Stimulated activated CD8-positive, alpha-beta memory T cell treated with anti-CD3 and anti-CD28 coated beads, Interleukin-12 subunit alpha, Interleukin-12 subunit beta, amount 100 ng/mL, for 24 hours (primary cell): ENCODE measurements around the gene USP48.
"Not testable (repeated sequence)": the region's sequence is repeated elsewhere in the genome, so short reads cannot be mapped to it uniquely, and the experiment has no call there.

Experiments used
- DNase-seq: peaks from one replicate; pipeline ENCODE4 v3.0.0-alpha.2; 2020; ENCODE audit errors: extremely low read depth

Gene USP48, protein sequence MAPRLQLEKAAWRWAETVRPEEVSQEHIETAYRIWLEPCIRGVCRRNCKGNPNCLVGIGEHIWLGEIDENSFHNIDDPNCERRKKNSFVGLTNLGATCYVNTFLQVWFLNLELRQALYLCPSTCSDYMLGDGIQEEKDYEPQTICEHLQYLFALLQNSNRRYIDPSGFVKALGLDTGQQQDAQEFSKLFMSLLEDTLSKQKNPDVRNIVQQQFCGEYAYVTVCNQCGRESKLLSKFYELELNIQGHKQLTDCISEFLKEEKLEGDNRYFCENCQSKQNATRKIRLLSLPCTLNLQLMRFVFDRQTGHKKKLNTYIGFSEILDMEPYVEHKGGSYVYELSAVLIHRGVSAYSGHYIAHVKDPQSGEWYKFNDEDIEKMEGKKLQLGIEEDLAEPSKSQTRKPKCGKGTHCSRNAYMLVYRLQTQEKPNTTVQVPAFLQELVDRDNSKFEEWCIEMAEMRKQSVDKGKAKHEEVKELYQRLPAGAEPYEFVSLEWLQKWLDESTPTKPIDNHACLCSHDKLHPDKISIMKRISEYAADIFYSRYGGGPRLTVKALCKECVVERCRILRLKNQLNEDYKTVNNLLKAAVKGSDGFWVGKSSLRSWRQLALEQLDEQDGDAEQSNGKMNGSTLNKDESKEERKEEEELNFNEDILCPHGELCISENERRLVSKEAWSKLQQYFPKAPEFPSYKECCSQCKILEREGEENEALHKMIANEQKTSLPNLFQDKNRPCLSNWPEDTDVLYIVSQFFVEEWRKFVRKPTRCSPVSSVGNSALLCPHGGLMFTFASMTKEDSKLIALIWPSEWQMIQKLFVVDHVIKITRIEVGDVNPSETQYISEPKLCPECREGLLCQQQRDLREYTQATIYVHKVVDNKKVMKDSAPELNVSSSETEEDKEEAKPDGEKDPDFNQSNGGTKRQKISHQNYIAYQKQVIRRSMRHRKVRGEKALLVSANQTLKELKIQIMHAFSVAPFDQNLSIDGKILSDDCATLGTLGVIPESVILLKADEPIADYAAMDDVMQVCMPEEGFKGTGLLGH

DNA sequence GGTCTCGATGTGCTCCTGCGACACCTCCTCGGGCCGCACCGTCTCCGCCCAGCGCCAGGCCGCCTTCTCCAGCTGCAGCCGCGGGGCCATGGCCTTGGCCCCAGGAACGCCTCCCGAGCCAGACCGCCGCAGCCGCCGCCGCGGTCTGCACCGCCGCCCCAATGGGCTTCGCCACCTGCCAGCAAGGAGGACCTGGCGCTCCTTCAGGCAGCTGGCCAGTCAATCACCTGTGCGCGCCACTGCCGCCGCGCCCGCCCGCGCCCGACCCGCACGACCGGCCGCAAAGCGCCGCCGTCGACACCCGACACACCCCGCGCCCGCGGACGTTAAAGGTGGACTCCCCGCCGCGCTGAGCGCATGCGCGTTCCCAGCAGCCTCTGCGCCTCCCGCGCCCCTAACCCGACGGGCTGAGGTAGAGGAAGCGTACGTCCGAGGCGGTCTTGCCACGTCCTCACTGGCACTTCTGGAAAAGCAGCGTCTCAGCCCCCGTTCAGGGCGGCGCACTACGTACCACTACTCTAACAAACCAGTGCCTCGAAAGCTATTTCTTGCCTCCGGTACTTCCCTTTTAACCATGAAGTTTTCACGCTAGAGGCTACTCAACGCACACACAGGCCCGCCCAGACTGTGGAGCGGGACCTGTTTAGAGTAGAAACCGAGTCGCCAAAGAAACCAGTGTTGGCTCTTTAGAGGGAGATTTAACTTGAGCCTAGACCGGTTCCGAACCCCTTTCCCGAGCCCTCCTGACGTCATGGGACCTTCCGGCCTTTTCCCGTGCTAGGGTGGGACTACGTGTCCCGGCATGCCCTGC is at the start of gene USP48:
Gene USP48, minus strand, starts transcription at position 282 of the 811 bp plus-strand sequence. Its CDS starts 192 bp downstream, at position 90.
- peak; percentile 91 for DNase-seq

DNA sequence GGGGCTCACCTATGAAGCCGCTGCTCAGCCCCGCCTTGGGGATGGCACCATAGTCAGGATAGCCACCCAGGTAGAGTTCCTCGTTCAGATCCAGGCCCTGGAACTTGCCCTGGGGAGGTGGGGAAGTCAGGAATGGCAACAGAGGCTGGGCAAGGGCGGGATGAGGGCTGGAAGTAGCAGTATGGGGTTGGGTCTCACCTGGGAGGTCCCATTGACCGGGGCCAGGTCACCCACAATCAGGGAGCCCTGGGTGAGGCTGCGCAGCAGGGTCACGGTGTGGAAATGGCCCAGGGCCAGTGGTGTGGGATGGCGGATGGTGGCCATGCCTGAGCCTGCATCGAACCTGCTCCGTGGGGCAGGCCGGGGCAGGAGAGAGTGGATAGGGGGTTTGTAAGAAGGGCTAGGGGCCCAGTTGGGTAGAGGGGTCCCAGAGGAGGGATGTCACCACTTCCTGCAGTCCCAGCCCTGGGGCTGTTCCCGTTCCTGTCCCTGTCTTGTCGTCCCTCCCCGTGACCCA is 48.6 kb upstream of the USP48 start:
- no peak for DNase-seq

DNA sequence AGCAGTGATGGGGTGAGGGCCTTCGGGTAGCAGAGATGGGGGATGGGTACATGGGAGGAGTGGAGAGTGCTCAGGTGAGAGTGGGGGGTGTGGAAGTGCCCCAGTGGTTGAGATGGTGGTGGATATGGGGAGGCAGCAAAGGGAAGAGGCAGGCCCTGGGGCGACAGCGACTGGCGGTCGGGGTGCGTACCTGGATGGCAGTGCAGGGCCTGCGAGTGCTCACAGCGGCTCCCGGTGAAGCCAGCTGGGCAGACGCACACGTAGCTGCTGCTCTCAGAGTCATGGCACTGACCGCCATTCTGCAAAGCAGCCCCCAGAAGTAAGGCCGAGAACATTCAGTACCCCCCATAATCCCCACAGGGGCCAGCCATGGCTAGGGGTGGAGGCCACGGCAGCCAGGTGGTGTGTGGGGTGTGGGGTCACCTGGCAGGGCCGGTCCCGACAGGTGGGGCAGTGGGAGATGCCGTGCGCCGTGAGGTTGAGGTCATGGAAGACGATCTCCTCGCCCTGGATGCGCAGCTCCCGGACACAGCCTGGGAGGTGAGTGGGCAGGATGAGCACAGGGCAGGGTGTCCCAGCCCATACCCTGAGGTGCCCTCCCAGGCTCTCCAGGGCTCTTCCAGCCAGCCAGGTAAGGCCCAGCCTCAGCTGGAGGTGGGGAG is 48.0 kb upstream of the USP48 start:
- no peak for DNase-seq

DNA sequence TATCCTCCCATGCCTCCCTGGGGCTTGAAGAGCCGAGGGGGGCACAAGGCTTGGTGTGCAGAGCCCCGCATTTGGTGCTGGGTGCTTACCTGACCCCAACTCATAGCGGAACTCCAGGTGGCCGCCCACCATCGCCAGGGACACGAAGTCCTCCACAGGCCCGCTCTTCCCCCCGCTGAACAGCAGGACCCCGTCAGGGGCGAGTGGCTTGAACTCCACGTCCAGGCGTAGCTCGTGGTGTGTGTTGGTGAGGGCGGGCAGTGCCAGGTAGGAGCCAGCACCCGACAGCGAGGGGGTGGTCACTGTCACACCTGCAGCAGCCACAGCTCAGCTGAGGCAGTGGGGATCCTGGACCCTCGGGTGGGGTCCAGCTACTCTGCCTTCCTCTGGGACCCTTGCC is 46.3 kb upstream of the USP48 start:
- DNase-seq = no peak

DNA sequence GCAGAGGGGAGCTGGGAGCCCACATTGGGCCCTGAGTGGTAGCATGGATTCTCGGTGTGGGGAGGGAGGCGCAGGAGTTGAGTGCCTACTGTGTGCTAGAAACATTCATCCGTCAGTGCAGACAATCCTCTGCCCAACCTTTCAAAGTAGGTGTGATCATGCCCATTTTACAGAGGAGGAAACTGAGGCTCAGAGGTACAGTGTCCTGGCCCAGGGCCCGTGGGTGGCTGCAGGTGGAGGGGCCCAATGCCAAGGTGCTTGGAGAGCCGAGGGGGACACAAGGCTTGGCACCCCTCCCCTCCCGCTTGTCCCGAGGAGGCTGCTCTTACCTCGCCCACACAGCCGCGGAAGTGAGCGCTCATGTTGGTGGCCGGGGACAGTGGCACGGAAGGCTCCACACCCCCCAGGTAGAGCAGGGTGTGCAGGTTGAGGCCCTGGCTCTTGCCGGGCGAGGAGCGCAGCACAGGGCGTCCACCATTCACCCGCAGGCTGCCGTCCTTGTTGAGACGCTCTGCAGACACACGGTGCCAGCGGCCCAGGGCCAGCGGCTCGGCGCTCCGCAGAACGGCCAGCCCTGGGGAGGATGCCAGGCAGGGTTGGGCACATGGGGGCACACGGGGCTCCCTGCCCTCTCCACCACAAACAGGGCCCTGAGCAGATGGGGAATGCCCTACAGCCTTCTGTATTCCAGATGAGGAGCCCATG is 45.7 kb upstream of the USP48 start:
- no peak for DNase-seq

DNA sequence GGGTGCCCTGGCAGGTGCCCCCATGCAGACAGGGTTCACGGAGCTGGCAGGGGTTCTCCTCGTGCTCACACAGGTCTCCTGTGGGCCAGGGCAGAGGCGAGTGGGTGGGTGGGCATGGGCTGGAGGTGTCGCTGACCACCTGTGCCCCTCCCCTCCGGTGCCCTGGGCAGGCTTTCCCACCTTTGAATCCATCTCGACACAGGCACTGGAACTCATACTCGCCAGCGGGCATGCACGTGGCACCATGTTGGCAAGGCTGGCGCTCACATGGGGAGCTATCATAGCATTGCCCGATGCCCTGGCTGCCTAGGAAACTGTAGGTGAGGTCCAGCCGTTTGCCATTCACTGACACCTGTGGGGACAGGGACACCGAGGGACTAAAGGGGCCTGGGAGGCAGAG is 45.1 kb upstream of the USP48 start:
- no peak for DNase-seq

DNA sequence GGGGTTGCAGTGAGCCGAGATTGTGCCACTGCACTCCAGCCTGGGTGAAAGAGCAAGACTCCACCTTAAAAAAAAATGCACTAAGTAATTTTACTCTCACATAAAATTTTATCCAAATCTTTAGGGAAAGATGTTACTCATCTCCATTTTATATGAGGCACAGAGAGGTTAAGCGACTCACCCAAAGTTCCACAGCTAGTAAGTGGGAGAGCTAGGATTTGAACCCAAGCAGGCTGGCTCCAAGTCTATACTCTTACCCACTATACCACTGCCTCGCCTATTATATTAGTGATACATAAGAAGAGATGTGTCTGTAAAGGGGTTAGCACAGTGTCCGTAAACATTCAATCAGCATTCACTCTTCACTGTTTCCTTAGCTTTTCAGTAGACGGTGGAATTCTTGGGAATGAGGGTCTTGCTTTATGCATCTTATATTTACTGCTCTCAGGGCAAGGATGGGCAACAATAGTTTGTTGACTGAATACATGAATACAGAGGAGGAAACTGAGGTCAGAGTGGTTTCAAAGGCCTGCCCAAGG is 44.3 kb upstream of the USP48 start:
- DNase-seq = no peak

DNA sequence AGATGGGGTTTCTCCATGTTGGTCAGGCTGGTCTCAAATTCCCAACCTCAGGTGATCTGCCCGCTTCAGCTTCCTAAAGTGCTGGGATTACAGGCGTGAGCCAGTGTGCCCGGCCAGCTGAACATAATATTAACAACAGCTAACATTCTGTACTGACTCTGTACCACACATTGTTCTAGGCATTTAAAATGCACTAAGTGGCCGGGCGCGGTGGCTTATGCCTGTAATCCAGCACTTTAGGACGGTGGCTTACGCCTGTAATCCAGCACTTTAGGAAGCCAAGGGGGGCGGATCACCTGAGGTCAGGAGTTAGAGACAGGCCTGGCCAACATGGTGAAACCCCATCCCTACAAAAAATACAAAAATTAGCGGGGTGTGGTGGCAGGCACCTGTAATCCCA is 43.7 kb upstream of the USP48 start:
- DNase-seq = not testable (repeated sequence)

DNA sequence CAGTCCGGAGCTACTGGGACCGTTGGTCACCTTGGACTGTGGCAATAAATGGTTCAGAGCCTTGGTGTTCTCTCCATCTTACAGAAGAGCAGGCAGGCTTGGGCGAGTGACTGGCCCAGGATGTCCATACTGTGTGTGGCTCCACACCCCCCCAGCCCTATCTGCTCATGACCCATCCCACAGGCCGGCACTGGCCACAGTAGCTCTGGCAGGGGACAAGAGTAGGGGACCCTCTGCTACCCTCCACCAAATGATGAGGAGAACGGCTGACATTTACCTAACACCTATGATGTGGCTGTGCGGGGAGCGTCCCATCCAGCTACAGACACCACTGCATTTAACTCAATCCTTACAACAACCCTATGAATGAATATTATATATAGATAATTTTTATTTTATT is 42.4 kb upstream of the USP48 start:
- no peak for DNase-seq

DNA sequence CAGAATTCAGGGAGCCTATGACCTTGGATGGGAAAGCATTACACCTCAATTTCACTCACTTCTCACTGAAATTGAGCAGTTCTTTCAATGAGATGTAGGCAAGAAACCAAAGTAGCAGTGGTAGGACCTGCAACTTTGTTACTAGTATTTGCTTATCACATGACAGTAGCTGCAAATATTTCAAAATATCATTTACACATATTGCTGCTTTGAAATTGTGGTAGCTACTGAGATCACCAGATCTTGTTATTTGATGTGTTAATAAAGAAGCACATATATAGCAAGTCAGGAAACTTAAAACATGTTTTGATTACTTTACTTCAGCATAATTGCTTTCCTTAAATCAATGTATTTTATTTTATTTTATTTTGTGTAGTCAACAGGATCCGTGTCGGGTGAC is 42.0 kb upstream of the USP48 start:
- DNase-seq = no peak

DNA sequence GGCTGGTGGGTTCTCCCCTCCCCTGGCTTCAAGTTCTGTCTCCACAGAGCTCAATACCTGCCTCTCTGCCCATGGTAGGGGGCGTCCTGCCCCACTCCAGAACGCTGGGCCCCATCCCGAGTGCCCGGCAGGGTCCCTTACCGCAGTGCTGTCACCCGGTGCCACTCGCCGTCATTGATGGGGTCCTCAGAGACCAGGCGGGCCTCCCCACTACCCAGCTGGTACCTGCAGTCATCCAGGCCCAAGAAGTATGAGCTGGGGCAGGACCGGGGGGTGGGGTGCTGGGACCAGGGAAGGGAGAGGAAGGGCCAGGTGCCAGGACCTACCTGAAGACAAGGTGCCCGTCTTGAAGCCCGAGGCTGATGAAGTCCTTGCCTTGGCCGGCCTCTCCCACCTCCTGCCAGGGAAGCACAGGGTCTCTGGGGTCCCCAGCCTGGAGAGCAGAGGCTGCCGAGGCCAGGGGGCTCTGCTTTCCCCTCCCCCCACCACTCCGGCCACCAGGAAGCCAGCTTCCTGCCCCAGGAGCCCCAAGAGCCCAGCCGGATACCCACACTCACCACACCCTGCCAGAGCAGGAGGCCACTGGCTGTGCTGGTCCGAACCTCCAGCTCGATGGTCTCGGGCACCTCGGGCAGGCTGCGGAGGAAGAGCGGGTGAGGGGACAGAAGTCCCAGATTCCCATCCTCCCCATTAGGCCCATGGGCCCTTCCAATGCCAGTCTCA is 41.2 kb upstream of the USP48 start:
- DNase-seq = no peak

DNA sequence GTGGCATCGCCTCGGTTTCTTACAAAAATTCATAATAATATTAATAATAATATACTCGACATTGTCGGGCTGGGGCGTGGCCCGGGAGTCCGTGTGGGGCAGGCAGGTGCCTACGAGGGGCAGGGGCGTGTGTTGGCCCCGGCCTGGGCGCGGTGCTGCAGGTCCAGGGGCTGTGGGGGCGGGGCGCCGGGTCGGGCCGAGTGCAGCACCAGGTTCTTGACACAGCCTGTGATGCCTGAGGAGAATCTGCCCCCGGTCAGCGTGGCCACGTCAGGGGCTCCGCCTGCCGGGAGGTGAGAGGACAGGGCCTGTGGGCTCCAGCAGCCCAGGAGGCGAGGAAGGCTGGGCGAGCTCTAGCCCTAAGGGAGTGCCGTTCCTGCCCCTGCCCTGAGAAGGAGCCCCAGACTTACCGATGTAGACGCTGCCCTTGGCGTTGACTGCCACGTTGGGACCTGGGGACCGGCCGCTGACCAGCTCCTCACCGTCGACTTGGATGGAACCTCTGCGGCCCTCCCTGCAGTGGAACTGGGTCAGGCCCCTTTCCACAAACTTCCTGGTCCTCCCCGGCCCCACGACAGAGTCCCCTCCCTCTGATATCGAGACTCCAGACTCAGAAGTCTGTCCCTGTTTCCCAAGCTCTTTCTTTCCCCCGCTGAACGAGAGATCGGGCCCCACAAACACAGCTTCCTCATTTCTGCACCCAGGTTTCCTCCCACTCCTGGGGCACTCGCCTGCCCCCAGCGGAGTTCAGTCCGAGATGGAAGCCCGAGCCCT is 40.4 kb upstream of the USP48 start:
- no peak for DNase-seq

DNA sequence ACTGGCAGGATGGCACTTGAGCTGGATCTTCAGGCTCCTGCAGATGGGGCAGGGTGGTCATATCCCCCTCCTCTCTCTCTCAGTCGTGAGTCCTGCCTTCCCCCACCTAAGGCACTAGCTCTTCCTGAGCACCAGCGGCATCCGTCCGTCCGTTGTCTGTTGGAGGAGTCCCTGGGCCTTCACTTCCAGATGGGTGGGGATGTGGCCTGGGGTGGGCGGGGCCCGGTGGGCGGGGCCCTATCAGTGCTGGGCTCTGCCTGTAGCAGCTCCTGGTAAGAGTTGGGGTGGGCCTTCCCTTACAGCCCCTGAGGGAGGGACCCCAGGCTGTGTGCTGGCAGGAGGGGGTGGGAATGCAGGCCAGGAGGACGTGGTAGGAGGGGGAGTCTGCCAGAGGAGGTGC is 39.4 kb upstream of the USP48 start:
- DNase-seq = no peak

DNA sequence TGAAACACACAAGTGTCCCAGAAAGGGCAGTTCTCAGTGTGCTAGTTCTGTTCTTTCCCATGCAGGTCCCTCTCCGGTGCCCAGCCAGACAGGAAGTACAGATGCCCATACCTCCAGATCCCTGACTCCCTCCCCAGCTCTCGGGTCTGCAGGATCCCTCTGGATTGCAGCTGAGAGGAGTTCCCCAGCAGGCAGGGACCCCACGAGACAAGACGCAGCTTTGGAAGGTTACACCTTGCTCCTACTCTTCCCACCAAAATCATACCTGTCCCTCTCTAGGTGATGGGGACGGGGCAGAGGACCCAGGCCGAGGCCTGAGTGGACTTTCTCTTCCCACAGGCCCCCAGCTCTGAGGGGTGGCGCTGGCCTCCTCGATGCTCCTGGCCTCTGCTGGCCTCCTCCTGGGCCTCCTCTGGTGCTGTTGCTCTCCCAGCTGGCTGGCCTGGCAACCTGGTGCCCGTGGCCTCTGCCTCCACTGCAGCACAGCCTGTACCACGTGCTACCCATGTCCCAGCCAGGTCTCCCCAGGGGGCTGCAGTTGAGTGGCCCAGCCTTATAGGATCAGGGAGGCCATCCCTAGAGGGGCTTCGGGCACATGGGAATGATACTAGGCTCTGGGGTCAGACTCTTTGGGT is 38.6 kb upstream of the USP48 start:
- DNase-seq = no peak

DNA sequence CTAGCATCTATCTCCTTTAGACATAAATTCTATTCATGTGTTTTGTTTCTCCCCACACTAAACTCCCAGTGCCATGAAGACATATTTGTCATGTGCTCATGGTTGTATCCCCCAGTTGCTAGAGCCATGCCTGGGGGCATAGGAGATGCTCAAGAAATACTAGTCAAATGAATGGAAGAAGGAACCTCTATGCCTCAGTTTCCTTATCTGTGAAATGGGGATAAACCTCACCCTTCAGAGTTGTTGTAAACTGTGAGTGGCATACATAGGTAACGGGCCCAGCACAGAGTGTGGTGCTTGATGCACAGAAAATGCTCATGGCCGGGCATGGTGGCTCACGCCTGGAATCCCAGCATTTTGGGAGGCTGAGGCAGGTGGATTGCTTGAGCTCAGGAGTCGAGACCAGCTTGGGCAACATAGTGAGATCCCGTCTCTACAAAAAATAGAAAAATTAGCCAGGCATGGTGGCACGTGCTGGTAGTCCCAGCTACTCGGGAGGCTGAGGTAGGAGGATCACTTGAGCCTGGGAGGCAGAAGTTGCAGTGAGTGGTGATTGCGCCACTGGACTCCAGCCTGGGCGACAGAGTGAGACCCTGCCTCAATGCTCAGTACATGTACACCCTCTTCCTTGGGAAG is 37.8 kb upstream of the USP48 start:
- no peak for DNase-seq

DNA sequence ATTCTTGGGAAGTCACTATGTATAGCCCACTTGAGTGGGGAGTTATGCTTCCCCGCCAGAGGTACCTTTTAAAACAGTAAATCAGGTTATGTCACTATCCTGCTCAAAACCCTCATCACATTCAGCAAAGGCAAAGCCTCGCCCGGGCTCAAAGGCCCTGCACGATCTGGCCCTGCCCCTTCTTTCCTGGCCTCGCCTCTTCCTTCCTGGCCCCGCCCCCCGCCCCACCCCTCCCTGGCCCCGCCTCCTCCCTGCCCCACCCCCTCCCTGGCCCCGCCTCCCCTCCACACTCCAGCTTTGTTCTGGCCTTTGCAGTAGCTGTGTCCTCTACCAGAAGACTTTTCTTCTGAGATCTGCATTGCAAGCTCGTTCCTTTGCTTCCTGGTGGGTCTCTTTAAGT is 35.7 kb upstream of the USP48 start:
- no peak for DNase-seq

DNA sequence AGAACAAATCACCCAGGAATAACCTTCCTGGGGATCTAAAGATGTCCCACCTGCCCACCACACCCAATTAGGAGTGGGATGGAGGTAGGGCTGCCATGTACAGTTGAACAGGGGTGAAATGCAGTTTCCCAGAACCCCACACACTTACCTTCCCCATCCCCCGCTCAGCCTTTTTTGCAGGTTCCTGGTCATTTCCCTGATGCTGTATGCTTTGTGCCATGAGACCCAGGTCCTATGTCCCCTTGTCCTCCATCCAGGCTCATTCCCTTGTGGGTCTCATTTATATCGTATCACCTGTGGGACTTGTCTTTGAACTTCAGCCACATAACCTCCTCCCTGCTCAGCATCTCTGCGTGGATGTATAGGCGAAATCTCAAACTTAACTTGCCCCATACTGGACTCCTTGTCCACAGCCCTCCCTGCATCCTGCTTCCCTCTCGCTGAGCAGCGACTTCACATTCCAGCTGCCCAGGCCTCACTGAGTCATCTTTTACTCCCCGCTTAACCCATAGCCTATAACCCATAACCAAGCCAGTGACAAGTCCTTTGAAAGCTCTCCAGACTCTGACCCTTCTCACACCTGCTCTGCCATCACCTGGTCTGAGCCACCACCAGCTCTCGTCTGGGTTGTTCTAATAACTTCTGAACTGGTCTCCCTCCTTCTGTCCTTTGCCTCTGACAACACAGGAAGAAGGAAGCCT is 33.8 kb upstream of the USP48 start:
- DNase-seq = no peak
